T-cell (primary cell): ENCODE results near the gene DOCK6. TPM values are rescaled to one million over a fixed set of nuclear protein-coding genes. Genes with fewer than 3 reads are reported as not detected.
A peak's percentile ranks its signal among the peaks of the same experiment; 100 is the strongest.

Source experiments
- ATAC-seq, 4 experiments: fragments of 200-7000 bp in 3 of 4; fragments of 150-1000 bp in 1 of 4; cut with Tn5 transposase; replicated peaks in 1 of 4; 1 replicate in 3 of 4; 2 replicates in 1 of 4; pipeline ENCODE4 v1.10.0; 2021; ENCODE audit warnings: moderate library complexity in 3 of 4, mild to moderate bottlenecking in 2 of 4, moderate number of reproducible peaks in 1 of 4
- CTCF ChIA-PET, 2 donors: fragments of 300-600 bp; sonication (Branson Sonifier 250); formaldehyde crosslinking; loops; one replicate each; lab custom pipeline; 2022; ENCODE audit warnings: antibody characterized with exemption in 2 of 2; lab: Charles Lee
- POLR2A ChIA-PET, 2 donors: fragments of 300-600 bp; sonication (Branson Sonifier 250); formaldehyde crosslinking; loops; one replicate each; lab custom pipeline; 2022; ENCODE audit warnings: antibody characterized with exemption in 2 of 2; lab: Charles Lee
- DNase-seq, 35 experiments: peaks; one replicate each; pipeline versions ENCODE4 v3.0.0 to v3.0.0-alpha.2; 2013 to 2023
- H3K27ac ChIP-seq: one replicate; pipeline ENCODE4 v1.5.1; 2013; ENCODE audit warnings: low read length
- H3K27me3 ChIP-seq, 2 experiments: replicated peaks in 1 of 2; 1 replicate in 1 of 2; 2 replicates in 1 of 2; pipeline versions ENCODE4 v1.6.1 to v1.7.0; 2013; ENCODE audit warnings: low read length in 1 of 2, mixed read lengths in 1 of 2; ENCODE audit not compliant: control insufficient read depth in 2 of 2, insufficient read depth in 2 of 2; ENCODE audit errors: extremely low read depth in 1 of 2
- H3K36me3 ChIP-seq, 2 donors: 1 replicate in 1 of 2; 2 replicates in 1 of 2; pipeline versions ENCODE4 v1.6.1 to v1.7.0; 2013; ENCODE audit warnings: low read length in 1 of 2; ENCODE audit not compliant: control insufficient read depth in 2 of 2, insufficient read depth in 1 of 2; ENCODE audit errors: extremely low read depth in 1 of 2
- H3K4me1 ChIP-seq, 2 experiments: 1 replicate in 1 of 2; 2 replicates in 1 of 2; pipeline versions ENCODE4 v1.6.1 to v1.7.0; 2013; ENCODE audit warnings: low read length in 2 of 2, mixed read lengths in 1 of 2; ENCODE audit not compliant: insufficient read depth in 2 of 2, control insufficient read depth in 1 of 2; ENCODE audit errors: extremely low read depth in 1 of 2
- H3K4me3 ChIP-seq, 2 donors: 1 replicate in 1 of 2; 2 replicates in 1 of 2; pipeline versions ENCODE4 v1.5.1 to v1.7.0; 2013; ENCODE audit warnings: mild to moderate bottlenecking in 2 of 2, low read length in 1 of 2, moderate library complexity in 1 of 2; ENCODE audit not compliant: control insufficient read depth in 1 of 2; ENCODE audit errors: extremely low read depth in 1 of 2
- H3K9me3 ChIP-seq: 2 replicates; pipeline ENCODE4 v1.7.0; 2013
- H3K27ac Mint-ChIP-seq, 2 donors: one replicate each; pipeline ENCODE4 v1.8.0; 2020 to 2021; ENCODE audit warnings: mild to moderate bottlenecking in 2 of 2, mixed read lengths in 2 of 2
- H3K27me3 Mint-ChIP-seq, 2 donors: one replicate each; pipeline ENCODE4 v1.8.0; 2021 to 2022; ENCODE audit warnings: mixed read lengths in 2 of 2
- H3K36me3 Mint-ChIP-seq: one replicate; pipeline ENCODE4 v1.8.0; 2021; ENCODE audit warnings: mixed read lengths
- H3K4me1 Mint-ChIP-seq, 3 donors: one replicate each; pipeline ENCODE4 v1.8.0; 2020 to 2022; ENCODE audit warnings: mixed read lengths in 3 of 3, mild to moderate bottlenecking in 1 of 3
- H3K4me3 Mint-ChIP-seq, 3 donors: one replicate each; pipeline ENCODE4 v1.8.0; 2020 to 2022; ENCODE audit warnings: mild to moderate bottlenecking in 3 of 3, mixed read lengths in 3 of 3, moderate library complexity in 3 of 3
- H3K9me3 Mint-ChIP-seq, 3 donors: one replicate each; pipeline ENCODE4 v1.8.0; 2020 to 2022; ENCODE audit warnings: mixed read lengths in 3 of 3
- WGBS: methylation state at CpG from one replicate; pipeline ENCODE4 v1.1.5; 2013; ENCODE audit warnings: missing lambda C conversion rate; ENCODE audit not compliant: insufficient coverage; 5-methylcytosine and 5-hydroxymethylcytosine counted together
- total RNA-seq, 35 experiments: library from RNA in 6 of 35; stranded (reverse) in 6 of 35; fragments of 120-200 nt in 1 of 35; gene quantifications; one replicate each; pipeline versions ENCODE4 v1.2.1 to v1.2.4 and lab custom pipeline; 2013 to 2026

Gene DOCK6
- total RNA-seq, 5 donors from 2014 or later (not counting 1 experiment from before 2014, with no cell fraction given): 0.78 to 1.8 (median 1.0) TPM

GRCh38 chr19:11267316-11268085, 5.2 kb upstream of the DOCK6 start:
- POLR2A ChIA-PET: no interaction called here
- peaks cover 0 to 10% of the 10 kb centered on the region in 2 experiments for H3K4me1 ChIP-seq
- H3K27me3 Mint-ChIP-seq: peaks cover 52 to 74% of the 10 kb centered on the region in 2 donors
- no peak overlapping the region for H3K27ac ChIP-seq
- H3K4me3 Mint-ChIP-seq: no peak overlapping the region
- no peaks in the 10 kb centered on the region for H3K36me3 ChIP-seq
- H3K4me1 Mint-ChIP-seq: peaks cover 0 to 5% (median 4%) of the 10 kb centered on the region in 3 donors
- WGBS: 96% methylated on average over 6 of the region's 10 CpGs
- CTCF ChIA-PET: no interaction called here
- no peak overlapping the region for H3K4me3 ChIP-seq
- H3K27me3 ChIP-seq: peaks cover 6 to 88% of the 10 kb centered on the region in 2 experiments
- no peaks in the 10 kb centered on the region for H3K9me3 ChIP-seq
- no peaks in the 10 kb centered on the region for H3K9me3 Mint-ChIP-seq
- ATAC-seq (no peak), DNase-seq (no peak)
- H3K27ac Mint-ChIP-seq: peak overlapping the region in 1 of 2 donors; percentile 25
- no peaks in the 10 kb centered on the region for H3K36me3 Mint-ChIP-seq

GRCh38 chr19:11265785-11266236, 3.5 kb upstream of the DOCK6 start:
- H3K27ac ChIP-seq: no peak overlapping the region
- Mint-ChIP-seq H3K27me3 (peaks cover 55 to 75% of the 10 kb centered on the region in 2 donors), H3K27ac (no peak overlapping the region), H3K9me3 (no peaks in the 10 kb centered on the region), H3K36me3 (no peaks in the 10 kb centered on the region), H3K4me3 (no peak overlapping the region), H3K4me1 (peaks cover 0 to 8% (median 4%) of the 10 kb centered on the region in 3 donors)
- ATAC-seq (no peak), DNase-seq (no peak)
- peaks cover 0 to 17% of the 10 kb centered on the region in 2 experiments for H3K4me1 ChIP-seq
- no peaks in the 10 kb centered on the region for H3K36me3 ChIP-seq
- no peaks in the 10 kb centered on the region for H3K9me3 ChIP-seq
- ChIA-PET POLR2A (no interaction called here), CTCF (no interaction called here)
- WGBS: 69% methylated on average over 9 of the region's 11 CpGs
- no peak overlapping the region for H3K4me3 ChIP-seq
- peaks cover 6 to 89% of the 10 kb centered on the region in 2 experiments for H3K27me3 ChIP-seq

GRCh38 chr19:11265177-11265784, 3.0 kb upstream of the DOCK6 start:
- Histone ChIP-seq H3K4me1 (peaks cover 0 to 17% of the 10 kb centered on the region in 2 experiments), H3K36me3 (no peaks in the 10 kb centered on the region), H3K4me3 (no peak overlapping the region), H3K9me3 (no peaks in the 10 kb centered on the region), H3K27ac (no peak overlapping the region), H3K27me3 (peaks cover 6 to 86% of the 10 kb centered on the region in 2 experiments)
- Mint-ChIP-seq H3K4me1 (peaks cover 0 to 8% (median 4%) of the 10 kb centered on the region in 3 donors), H3K9me3 (no peaks in the 10 kb centered on the region), H3K36me3 (no peaks in the 10 kb centered on the region), H3K27me3 (peaks cover 55 to 76% of the 10 kb centered on the region in 2 donors), H3K27ac (peak overlapping the region in 1 of 2 donors; percentile 8), H3K4me3 (peak overlapping the region in 2 of 3 donors; percentile 24 to 28)
- CTCF ChIA-PET: no interaction called here
- DNase-seq (no peak), ATAC-seq (no peak)
- POLR2A ChIA-PET: no interaction called here
- 74% methylated on average over 5 of the region's 6 CpGs for WGBS

- no peaks in the 10 kb centered on the region for H3K36me3 Mint-ChIP-seq
- peaks cover 53 to 80% of the 10 kb centered on the region in 2 donors for H3K27me3 Mint-ChIP-seq
- DNase-seq: no peak
- Histone ChIP-seq H3K9me3 (no peaks in the 10 kb centered on the region), H3K36me3 (no peaks in the 10 kb centered on the region), H3K4me3 (no peak overlapping the region), H3K4me1 (peaks cover 0 to 17% of the 10 kb centered on the region in 2 experiments), H3K27me3 (peaks cover 6 to 86% of the 10 kb centered on the region in 2 experiments), H3K27ac (no peak overlapping the region)
- no peak for ATAC-seq
- WGBS: 78% methylated on average over 14 of the region's 19 CpGs
- H3K4me1 Mint-ChIP-seq: peaks cover 0 to 8% (median 4%) of the 10 kb centered on the region in 3 donors
- no peaks in the 10 kb centered on the region for H3K9me3 Mint-ChIP-seq
- H3K27ac Mint-ChIP-seq: no peak overlapping the region
- CTCF ChIA-PET: no interaction called here
- H3K4me3 Mint-ChIP-seq: peak overlapping the region in 2 of 3 donors; percentile 24 to 28
- POLR2A ChIA-PET: no interaction called here
Measured at GRCh38 chr19:11264452-11265176, 2.3 kb upstream of the DOCK6 start.

GRCh38 chr19:11263726-11264125, 1.4 kb upstream of the DOCK6 start:
- WGBS: no CpG with 5 or more reads among the region's 6 CpGs
- ATAC-seq: no peak
- CTCF ChIA-PET: no interaction called here
- peaks cover 0 to 14% of the 10 kb centered on the region in 2 experiments for H3K4me1 ChIP-seq
- Mint-ChIP-seq H3K27ac (no peak overlapping the region), H3K27me3 (peaks cover 45 to 72% of the 10 kb centered on the region in 2 donors), H3K4me3 (peak overlapping the region; percentile 31 to 69 (median 45)), H3K36me3 (no peaks in the 10 kb centered on the region), H3K9me3 (no peaks in the 10 kb centered on the region), H3K4me1 (peaks cover 0 to 8% (median 2%) of the 10 kb centered on the region in 3 donors)
- H3K9me3 ChIP-seq: no peaks in the 10 kb centered on the region
- POLR2A ChIA-PET: no interaction called here
- no peak overlapping the region for H3K27ac ChIP-seq
- DNase-seq: no peak
- no peaks in the 10 kb centered on the region for H3K36me3 ChIP-seq
- peaks cover 5 to 80% of the 10 kb centered on the region in 2 experiments for H3K27me3 ChIP-seq
- H3K4me3 ChIP-seq: no peak overlapping the region

- WGBS: 50% methylated on average over 13 of the region's 18 CpGs
- ChIA-PET CTCF (no interaction called here), POLR2A (no interaction called here)
- Histone ChIP-seq H3K27ac (no peak overlapping the region), H3K4me1 (peaks cover 0 to 13% of the 10 kb centered on the region in 2 experiments), H3K9me3 (no peaks in the 10 kb centered on the region), H3K4me3 (peak overlapping the region; percentile 15 to 36), H3K36me3 (no peaks in the 10 kb centered on the region), H3K27me3 (peaks cover 7 to 59% of the 10 kb centered on the region in 2 experiments)
- ATAC-seq: no peak
- H3K36me3 Mint-ChIP-seq: no peaks in the 10 kb centered on the region
- H3K27me3 Mint-ChIP-seq: peaks cover 25 to 52% of the 10 kb centered on the region in 2 donors
- H3K9me3 Mint-ChIP-seq: no peaks in the 10 kb centered on the region
- H3K4me3 Mint-ChIP-seq: peak overlapping the region; percentile 47 to 69 (median 56)
- DNase-seq: no peak
- peaks cover 0 to 8% (median 1%) of the 10 kb centered on the region in 3 donors for H3K4me1 Mint-ChIP-seq
- H3K27ac Mint-ChIP-seq: no peak overlapping the region
Measured at GRCh38 chr19:11261431-11261970, 823 bp downstream of the DOCK6 start.
